Lung (tissue), 12 donors: ENCODE data around the gene CTNNBIP1. TPM values are rescaled to one million over a fixed set of nuclear protein-coding genes. Genes with fewer than 3 reads are reported as not detected.
"Not testable (repeated sequence)": the region's sequence is repeated elsewhere in the genome, so short reads cannot be mapped to it uniquely, and the experiment has no call there.

Experiments
- ATAC-seq: fragments of 200-7000 bp; cut with Tn5 transposase; one replicate; pipeline ENCODE4 v1.9.1; 2020; ENCODE audit warnings: moderate number of reproducible peaks; ENCODE audit not compliant: insufficient read depth, low FRiP score
- DNase-seq, 3 donors: peaks; one replicate each; pipeline ENCODE4 v3.0.0-alpha.2; 2013 to 2017
- H3K27ac ChIP-seq, 2 donors: one replicate each; pipeline ENCODE4 v1.5.1; 2013; ENCODE audit warnings: mild to moderate bottlenecking in 2 of 2, moderate library complexity in 2 of 2, control low read depth in 1 of 2, inconsistent platforms in 1 of 2, low read depth in 1 of 2, low read length in 1 of 2
- H3K27me3 ChIP-seq, 3 donors: one replicate each; pipeline ENCODE4 v1.5.1; 2013; ENCODE audit warnings: low read length in 2 of 3; ENCODE audit not compliant: control insufficient read depth in 3 of 3, insufficient read depth in 3 of 3
- H3K36me3 ChIP-seq, 4 donors: one replicate each; pipeline ENCODE4 v1.5.1; 2013; ENCODE audit warnings: low read length in 4 of 4, mild to moderate bottlenecking in 1 of 4, moderate library complexity in 1 of 4; ENCODE audit not compliant: control insufficient read depth in 4 of 4, insufficient read depth in 4 of 4
- H3K4me1 ChIP-seq, 5 donors: one replicate each; pipeline ENCODE4 v1.5.1; 2013; ENCODE audit warnings: low read length in 5 of 5, mild to moderate bottlenecking in 2 of 5, moderate library complexity in 1 of 5; ENCODE audit not compliant: control insufficient read depth in 5 of 5, insufficient read depth in 5 of 5
- H3K4me3 ChIP-seq: one replicate; pipeline ENCODE4 v1.5.1; 2013; ENCODE audit warnings: mild to moderate bottlenecking, control low read depth, moderate library complexity
- H3K9ac ChIP-seq, 2 donors: one replicate each; pipeline ENCODE4 v1.5.1; 2013; ENCODE audit warnings: low read length in 2 of 2, control low read depth in 1 of 2; ENCODE audit not compliant: insufficient read depth in 1 of 2
- H3K9me3 ChIP-seq, 4 donors: one replicate each; pipeline ENCODE4 v1.5.1; 2013; ENCODE audit warnings: low read length in 3 of 4, mild to moderate bottlenecking in 1 of 4, moderate library complexity in 1 of 4; ENCODE audit not compliant: control insufficient read depth in 4 of 4, insufficient read depth in 3 of 4
- CTCF ChIP-seq: IDR thresholded peaks from 2 replicates; pipeline ENCODE4 v1.5.1; 2012; ENCODE audit warnings: mild to moderate bottlenecking; ENCODE audit errors: control extremely low read depth, extremely low read depth
- whole genome bisulfite sequencing, 2 donors: extraction: QIAGEN DNeasy Blood & Tissue Kit; methylation state at CpG; one replicate each; pipeline ENCODE4 v1.1.7; 2013; 5-methylcytosine and 5-hydroxymethylcytosine counted together
- polyA plus RNA-seq, 2 donors: library from polyadenylated mRNA; stranded (reverse); fragments of 200-250 nt; gene quantifications; one replicate each; pipeline ENCODE4 v1.2.1, GENCODE V29; 2013
- total RNA-seq, 2 donors: library from RNA; depleted of rRNA in 1 of 2; stranded (reverse); fragments of >200 nt in 1 of 2; gene quantifications; one replicate each; pipeline ENCODE4 v1.2.1, GENCODE V29; 2014 to 2021
- donor health status: control.
- donor health status: control.
- donor health status: Bipolar disorder and iron deficiency.
- donor health status: healthy.
- donor health status: DM: yes; HTN: yes; CAD: no.

CTNNBIP1 gene
- total and polyA plus RNA-seq, 4 donors, result 31.2 to 57.1 (median 32.2) TPM

- Histone ChIP-seq H3K9ac (no peak overlapping the region), H3K27ac (no peak overlapping the region), H3K27me3 (no peaks in the 10 kb centered on the region), H3K36me3 (peaks cover 0 to 2% (median 0%) of the 10 kb centered on the region in 4 donors), H3K9me3 (no peaks in the 10 kb centered on the region), H3K4me3 (no peak overlapping the region), H3K4me1 (peaks cover 0 to 14% (median 10%) of the 10 kb centered on the region in 5 donors)
- DNase-seq (no peak), ATAC-seq (no peak)
- WGBS, 2 donors, result 87 to 91% methylated on average over 8 of the region's 8 CpGs
- TF ChIP-seq CTCF, result no peak
Observed at GRCh38 chr1:9808459-9808858, 101.6 kb downstream of the CTNNBIP1 start.

- no peak for ATAC-seq
- peak in 1 of 3 donors; percentile 16 for DNase-seq
- WGBS, 2 donors, result 66 to 81% methylated on average over 12 of the region's 12 CpGs
- peaks cover 0 to 2% (median 0%) of the 10 kb centered on the region in 4 donors for H3K36me3 ChIP-seq
- peaks cover 0 to 14% (median 10%) of the 10 kb centered on the region in 5 donors for H3K4me1 ChIP-seq
- no peaks in the 10 kb centered on the region for H3K9me3 ChIP-seq
- H3K27me3 ChIP-seq, result no peaks in the 10 kb centered on the region
- no peak overlapping the region for H3K9ac ChIP-seq
- no peak for TF ChIP-seq CTCF
- no peak overlapping the region for H3K4me3 ChIP-seq
- H3K27ac ChIP-seq, result no peak overlapping the region
Observed at GRCh38 chr1:9807541-9807940, 102.5 kb downstream of the CTNNBIP1 start.

GRCh38 chr1:9805972-9806371 is 104.1 kb downstream of the CTNNBIP1 start:
- H3K36me3 ChIP-seq, H3K27me3 ChIP-seq, DNase-seq, H3K9me3 ChIP-seq, H3K27ac ChIP-seq, H3K9ac ChIP-seq, ATAC-seq, H3K4me3 ChIP-seq: not testable (repeated sequence)
- 84 to 89% methylated on average over 5 of the region's 5 CpGs for WGBS, 2 donors
- peaks cover 0 to 14% (median 8%) of the 10 kb centered on the region in 5 donors for H3K4me1 ChIP-seq

- no peak for DNase-seq
- H3K9ac ChIP-seq, result no peak overlapping the region
- peaks cover 0 to 2% (median 0%) of the 10 kb centered on the region in 4 donors for H3K36me3 ChIP-seq
- no peaks in the 10 kb centered on the region for H3K27me3 ChIP-seq
- no peak for TF ChIP-seq CTCF
- ATAC-seq, result no peak
- H3K4me3 ChIP-seq, result no peak overlapping the region
- WGBS, 2 donors, result 80 to 81% methylated on average over 7 of the region's 7 CpGs
- H3K9me3 ChIP-seq, result no peaks in the 10 kb centered on the region
- H3K4me1 ChIP-seq, result peaks cover 0 to 14% (median 8%) of the 10 kb centered on the region in 5 donors
- no peak overlapping the region for H3K27ac ChIP-seq
Observed at GRCh38 chr1:9805006-9805508, 105.0 kb downstream of the CTNNBIP1 start.

- H3K9me3 ChIP-seq, H3K9ac ChIP-seq, H3K36me3 ChIP-seq, H3K4me1 ChIP-seq, DNase-seq, ATAC-seq, H3K27me3 ChIP-seq, H3K4me3 ChIP-seq, H3K27ac ChIP-seq: not testable (repeated sequence)
- WGBS, 2 donors, result 95 to 96% methylated on average over 13 of the region's 13 CpGs
Observed at GRCh38 chr1:9803003-9803918, 106.8 kb downstream of the CTNNBIP1 start.
